Suprapubic skin (tissue), 4 donors: ENCODE data around the gene SCAMP1.

Experiments used
- CTCF ChIP-seq, 2 donors: fragments of 200-600 bp in 1 of 2; fragments of 450-650 bp in 1 of 2; sonication (generic) in 1 of 2; IDR thresholded peaks; one replicate each; pipeline ENCODE4 v1.5.1; 2016 to 2019; ENCODE audit warnings: antibody characterized with exemption in 2 of 2, mild to moderate bottlenecking in 1 of 2, moderate library complexity in 1 of 2
- EP300 ChIP-seq: sonication (generic); formaldehyde crosslinking; IDR thresholded peaks from one replicate; pipeline ENCODE4 v1.6.1; 2017; ENCODE audit warnings: antibody characterized with exemption
- POLR2AphosphoS5 ChIP-seq, 3 donors: sonication (generic); formaldehyde crosslinking; IDR thresholded peaks; one replicate each; pipeline ENCODE4 v1.6.1; 2017; ENCODE audit warnings: antibody characterized with exemption in 3 of 3

- TF ChIP-seq CTCF (IDR thresholded peaks at IDR 0.05) (no peak), POLR2AphosphoS5 (IDR thresholded peaks at IDR 0.05) (no peak), EP300 (no peak)
These were observed 147.9 kb downstream of the SCAMP1 start for GRCh38 chr5:78508186-78508765.
